ENCODE results near the gene ZSCAN18. TPM values are rescaled to one million over a fixed set of nuclear protein-coding genes. Genes with fewer than 3 reads are reported as not detected.

ZSCAN18 gene
- total and polyA plus RNA-seq, 2 donors (not counting 1 experiment from before 2014, with no cell fraction given) = 81.0 to 90.5 TPM

GRCh38 chr19:58129284-58129683 lies 31.3 kb upstream of the ZSCAN18 start:
- peaks cover 2 to 51% of the 10 kb centered on the region in 2 experiments for H3K36me3 ChIP-seq (replicated peaks in 1 of 2; ENCODE audit: control extremely low read depth in 1 of 2, control insufficient read depth in 1 of 2, extremely low read depth in 1 of 2, insufficient read depth in 2 of 2, low read length in 1 of 2)
- CTCF ChIA-PET = no interaction called here
- ATAC-seq (ENCODE audit: low read depth) = no peak

GRCh38 chr19:58128041-58128685 lies 30.1 kb upstream of the ZSCAN18 start:
- H4K20me1 ChIP-seq (ENCODE audit: control insufficient read depth, insufficient read depth, low read length, poor library complexity, severe bottlenecking) = no peaks in the 10 kb centered on the region
- no peaks in the 10 kb centered on the region for H3K27me3 ChIP-seq (replicated peaks in 1 of 4; ENCODE audit: control extremely low read depth in 1 of 4, control insufficient read depth in 3 of 4, insufficient read depth in 4 of 4, low read length in 3 of 4)
- Mint-ChIP-seq H3K27me3 (no peaks in the 10 kb centered on the region), H3K4me1 (no peaks in the 10 kb centered on the region), H3K9me3 (ENCODE audit: insufficient read depth) (peaks cover 21% of the 10 kb centered on the region), H3K27ac (no peak overlapping the region), H3K4me3 (no peak overlapping the region)
- ATAC-seq (ENCODE audit: low read depth) (no peak), DNase-seq (no peak)
- H3K4me3 ChIP-seq (ENCODE audit: control extremely low read depth in 1 of 5, extremely low read depth in 1 of 5, insufficient read depth in 1 of 5, low read depth in 2 of 5, low read length in 4 of 5) = peak overlapping the region in 1 of 5 experiments; percentile 42
- ChIA-PET POLR2A (no interaction called here), CTCF (no interaction called here)
- H3K79me2 ChIP-seq (ENCODE audit: control insufficient read depth, insufficient read depth, low read length) = no peaks in the 10 kb centered on the region
- H3K9me3 ChIP-seq (ENCODE audit: control extremely low read depth in 1 of 3, control insufficient read depth in 2 of 3, insufficient read depth in 1 of 3, low read length in 2 of 3) = peaks cover 10 to 91% (median 83%) of the 10 kb centered on the region in 3 donors
- no peak overlapping the region for H3K27ac ChIP-seq (ENCODE audit: low read length in 2 of 2)
- 100% methylated on average over 3 of the region's 12 CpGs for WGBS (ENCODE audit: insufficient coverage)
- no peaks in the 10 kb centered on the region for H3K4me1 ChIP-seq (ENCODE audit: control insufficient read depth in 2 of 2, insufficient read depth in 2 of 2, low read length in 2 of 2)
- H3K9ac ChIP-seq (ENCODE audit: low read length) = peak overlapping the region; percentile 20
- intact Hi-C loops (cut with micrococcal nuclease) = no loop called here
- no peak for TF ChIP-seq EZH2 (IDR thresholded peaks at IDR 0.05; ENCODE audit: borderline replicate concordance, insufficient read depth, low read depth, low read length, poor library complexity, severe bottlenecking)
- H3K36me3 ChIP-seq (replicated peaks in 1 of 2; ENCODE audit: control extremely low read depth in 1 of 2, control insufficient read depth in 1 of 2, extremely low read depth in 1 of 2, insufficient read depth in 2 of 2, low read length in 1 of 2) = peaks cover 2 to 43% of the 10 kb centered on the region in 2 experiments
- no peak overlapping the region for H3K4me2 ChIP-seq (replicated peaks; ENCODE audit: low read depth, low read length, poor library complexity, severe bottlenecking)
- no peak overlapping the region for H2AFZ ChIP-seq (ENCODE audit: insufficient read depth, low read depth, low read length, poor library complexity, severe bottlenecking)

More at GRCh38 chr19:58129284-58129683, 31.3 kb upstream of the ZSCAN18 start:
- H2AFZ ChIP-seq (ENCODE audit: insufficient read depth, low read depth, low read length, poor library complexity, severe bottlenecking) = no peak overlapping the region
- Mint-ChIP-seq H3K27ac (no peak overlapping the region), H3K9me3 (ENCODE audit: insufficient read depth) (peaks cover 23% of the 10 kb centered on the region), H3K4me1 (no peaks in the 10 kb centered on the region), H3K4me3 (no peak overlapping the region), H3K27me3 (no peaks in the 10 kb centered on the region)
- no peaks in the 10 kb centered on the region for H3K27me3 ChIP-seq (replicated peaks in 1 of 4; ENCODE audit: control extremely low read depth in 1 of 4, control insufficient read depth in 3 of 4, insufficient read depth in 4 of 4, low read length in 3 of 4)
- POLR2A ChIA-PET = no interaction called here
- H3K79me2 ChIP-seq (ENCODE audit: control insufficient read depth, insufficient read depth, low read length) = no peaks in the 10 kb centered on the region
- H3K4me3 ChIP-seq (ENCODE audit: control extremely low read depth in 1 of 5, extremely low read depth in 1 of 5, insufficient read depth in 1 of 5, low read depth in 2 of 5, low read length in 4 of 5) = peak overlapping the region in 1 of 5 experiments; percentile 42
- no peaks in the 10 kb centered on the region for H4K20me1 ChIP-seq (ENCODE audit: control insufficient read depth, insufficient read depth, low read length, poor library complexity, severe bottlenecking)
- no peaks in the 10 kb centered on the region for H3K4me1 ChIP-seq (ENCODE audit: control insufficient read depth in 2 of 2, insufficient read depth in 2 of 2, low read length in 2 of 2)
- no CpG with 5 or more reads among the region's 3 CpGs for WGBS (ENCODE audit: insufficient coverage)
- intact Hi-C loops (cut with micrococcal nuclease) = no loop called here
- peak overlapping the region; percentile 10 for H3K9ac ChIP-seq (ENCODE audit: low read length)
- peaks cover 16 to 91% (median 83%) of the 10 kb centered on the region in 3 donors for H3K9me3 ChIP-seq (ENCODE audit: control extremely low read depth in 1 of 3, control insufficient read depth in 2 of 3, insufficient read depth in 1 of 3, low read length in 2 of 3)
- DNase-seq = no peak
- no peak overlapping the region for H3K27ac ChIP-seq (ENCODE audit: low read length in 2 of 2)
- H3K4me2 ChIP-seq (replicated peaks; ENCODE audit: low read depth, low read length, poor library complexity, severe bottlenecking) = no peak overlapping the region
- no peak for TF ChIP-seq EZH2 (IDR thresholded peaks at IDR 0.05; ENCODE audit: borderline replicate concordance, insufficient read depth, low read depth, low read length, poor library complexity, severe bottlenecking)
- TF ChIP-seq, protein P1, sequence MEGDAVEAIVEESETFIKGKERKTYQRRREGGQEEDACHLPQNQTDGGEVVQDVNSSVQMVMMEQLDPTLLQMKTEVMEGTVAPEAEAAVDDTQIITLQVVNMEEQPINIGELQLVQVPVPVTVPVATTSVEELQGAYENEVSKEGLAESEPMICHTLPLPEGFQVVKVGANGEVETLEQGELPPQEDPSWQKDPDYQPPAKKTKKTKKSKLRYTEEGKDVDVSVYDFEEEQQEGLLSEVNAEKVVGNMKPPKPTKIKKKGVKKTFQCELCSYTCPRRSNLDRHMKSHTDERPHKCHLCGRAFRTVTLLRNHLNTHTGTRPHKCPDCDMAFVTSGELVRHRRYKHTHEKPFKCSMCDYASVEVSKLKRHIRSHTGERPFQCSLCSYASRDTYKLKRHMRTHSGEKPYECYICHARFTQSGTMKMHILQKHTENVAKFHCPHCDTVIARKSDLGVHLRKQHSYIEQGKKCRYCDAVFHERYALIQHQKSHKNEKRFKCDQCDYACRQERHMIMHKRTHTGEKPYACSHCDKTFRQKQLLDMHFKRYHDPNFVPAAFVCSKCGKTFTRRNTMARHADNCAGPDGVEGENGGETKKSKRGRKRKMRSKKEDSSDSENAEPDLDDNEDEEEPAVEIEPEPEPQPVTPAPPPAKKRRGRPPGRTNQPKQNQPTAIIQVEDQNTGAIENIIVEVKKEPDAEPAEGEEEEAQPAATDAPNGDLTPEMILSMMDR (IDR thresholded peaks at IDR 0.05) = no peak
